B cell (primary cell): ENCODE results near the gene CCDC116. TPM values are rescaled to one million over a fixed set of nuclear protein-coding genes. Genes with fewer than 3 reads are reported as not detected.

Experiments
- ATAC-seq: fragments of 200-7000 bp; cut with Tn5 transposase; one replicate; pipeline ENCODE4 v1.10.0; 2021; ENCODE audit warnings: low read depth, mild to moderate bottlenecking, moderate number of reproducible peaks, moderate library complexity
- CTCF ChIA-PET: fragments of 350-600 bp; sonication (Branson Sonifier 250); formaldehyde crosslinking; loops from one replicate; lab custom pipeline; 2021; ENCODE audit warnings: antibody characterized with exemption, inconsistent platforms; lab: Charles Lee
- POLR2A ChIA-PET: fragments of 350-600 bp; sonication (Branson Sonifier 250); formaldehyde crosslinking; loops from one replicate; lab custom pipeline; 2021; ENCODE audit warnings: antibody characterized with exemption; lab: Charles Lee
- DNase-seq: peaks from one replicate; pipeline ENCODE4 v3.0.0; 2013
- H2AFZ ChIP-seq: 2 replicates; pipeline ENCODE4 v1.6.1; 2012; ENCODE audit warnings: mild to moderate bottlenecking, low read depth, low read length; ENCODE audit not compliant: insufficient read depth, poor library complexity, severe bottlenecking
- H3K27ac ChIP-seq, 2 donors: 1 replicate in 1 of 2; 2 replicates in 1 of 2; pipeline ENCODE4 v1.5.1; 2012 to 2013; ENCODE audit warnings: low read length in 2 of 2, mild to moderate bottlenecking in 2 of 2, moderate library complexity in 1 of 2
- H3K27me3 ChIP-seq, 4 experiments: fragments of 200-600 bp in 1 of 4; sonication (generic) in 1 of 4; replicated peaks in 1 of 4; 1 replicate in 2 of 4; 2 replicates in 2 of 4; pipeline versions ENCODE4 v1.6.1 to v1.7.0; 2013 to 2016; ENCODE audit warnings: low read length in 3 of 4, mild to moderate bottlenecking in 2 of 4, mixed read lengths in 1 of 4, moderate library complexity in 1 of 4; ENCODE audit not compliant: insufficient read depth in 4 of 4, control insufficient read depth in 3 of 4; ENCODE audit errors: control extremely low read depth in 1 of 4
- H3K36me3 ChIP-seq, 2 experiments: replicated peaks in 1 of 2; 1 replicate in 1 of 2; 2 replicates in 1 of 2; pipeline versions ENCODE4 v1.6.1 to v1.7.1; 2013; ENCODE audit warnings: low read length in 1 of 2; ENCODE audit not compliant: insufficient read depth in 2 of 2, control insufficient read depth in 1 of 2; ENCODE audit errors: control extremely low read depth in 1 of 2, extremely low read depth in 1 of 2
- H3K4me1 ChIP-seq, 2 donors: fragments of 200-600 bp in 1 of 2; sonication (generic) in 1 of 2; 1 replicate in 1 of 2; 2 replicates in 1 of 2; pipeline versions ENCODE4 v1.5.1 to v1.6.1; 2013 to 2017; ENCODE audit warnings: low read length in 2 of 2; ENCODE audit not compliant: control insufficient read depth in 2 of 2, insufficient read depth in 2 of 2
- H3K4me2 ChIP-seq: replicated peaks from 2 replicates; pipeline ENCODE3; 2012; ENCODE audit warnings: mild to moderate bottlenecking, low read depth, low read length; ENCODE audit not compliant: poor library complexity, severe bottlenecking
- H3K4me3 ChIP-seq, 5 experiments: fragments of 200-600 bp in 1 of 5; sonication (generic) in 1 of 5; 1 replicate in 3 of 5; 2 replicates in 2 of 5; pipeline versions ENCODE4 v1.5.1 to v1.7.0; 2011 to 2016; ENCODE audit warnings: low read length in 4 of 5, mild to moderate bottlenecking in 4 of 5, low read depth in 2 of 5, control low read depth in 1 of 5, moderate library complexity in 1 of 5; ENCODE audit not compliant: insufficient read depth in 1 of 5; ENCODE audit errors: control extremely low read depth in 1 of 5, extremely low read depth in 1 of 5
- H3K79me2 ChIP-seq: fragments of 200-600 bp; sonication (generic); one replicate; pipeline ENCODE4 v1.6.0; 2016; ENCODE audit warnings: low read length; ENCODE audit not compliant: control insufficient read depth, insufficient read depth
- H3K9ac ChIP-seq: fragments of 200-600 bp; sonication (generic); 2 replicates; pipeline ENCODE4 v1.6.1; 2017; ENCODE audit warnings: mild to moderate bottlenecking, low read length, moderate library complexity
- H3K9me3 ChIP-seq, 3 donors: one replicate each; pipeline versions ENCODE4 v1.6.1 to v1.7.1; 2013; ENCODE audit warnings: low read length in 2 of 3; ENCODE audit not compliant: control insufficient read depth in 2 of 3, insufficient read depth in 1 of 3; ENCODE audit errors: control extremely low read depth in 1 of 3
- H4K20me1 ChIP-seq: 2 replicates; pipeline ENCODE4 v1.6.0; 2012; ENCODE audit warnings: mild to moderate bottlenecking, low read length; ENCODE audit not compliant: insufficient read depth, control insufficient read depth, poor library complexity, severe bottlenecking
- H3K27ac Mint-ChIP-seq: one replicate; pipeline ENCODE4 v1.8.0; 2021; ENCODE audit warnings: mixed read lengths
- H3K27me3 Mint-ChIP-seq: one replicate; pipeline ENCODE4 v1.8.0; 2021; ENCODE audit warnings: mixed read lengths
- H3K4me1 Mint-ChIP-seq: one replicate; pipeline ENCODE4 v1.8.0; 2021; ENCODE audit warnings: mixed read lengths
- H3K4me3 Mint-ChIP-seq: one replicate; pipeline ENCODE4 v1.8.0; 2021; ENCODE audit warnings: mixed read lengths
- H3K9me3 Mint-ChIP-seq: one replicate; pipeline ENCODE4 v1.8.0; 2022; ENCODE audit warnings: mixed read lengths; ENCODE audit not compliant: insufficient read depth
- EZH2 ChIP-seq: IDR thresholded peaks from 2 replicates; pipeline ENCODE4 v1.6.1; 2012; ENCODE audit warnings: borderline replicate concordance, low read depth, mild to moderate bottlenecking, moderate library complexity, low read length; ENCODE audit not compliant: insufficient read depth, poor library complexity, severe bottlenecking
- WGBS: methylation state at CpG from one replicate; pipeline ENCODE4 v1.1.5; 2013; ENCODE audit warnings: missing lambda C conversion rate; ENCODE audit not compliant: insufficient coverage; 5-methylcytosine and 5-hydroxymethylcytosine counted together
- intact Hi-C: fragments of 100-400 bp; cut with micrococcal nuclease; formaldehyde crosslinking; loops from one replicate; pipeline ENCODE4 v1.10.0; 2022
- polyA plus RNA-seq: library from polyadenylated mRNA; depleted of rRNA; stranded (reverse); fragments of >200 nt; gene quantifications from 2 replicates; pipeline ENCODE4 v1.2.3, GENCODE V29; 2012
- total RNA-seq, 2 donors: library from RNA; stranded (reverse); fragments of 120-200 nt in 1 of 2; gene quantifications; 1 replicate in 1 of 2; 2 replicates in 1 of 2; pipeline versions ENCODE4 v1.2.3 to v1.2.4, GENCODE V29; 2013 to 2022
- TF ChIP-seq, protein P1 (sequence below): fragments of 200-600 bp; IDR thresholded peaks from one replicate; pipeline ENCODE4 v1.8.0; 2022; ENCODE audit warnings: antibody characterized with exemption, mild to moderate bottlenecking

The CCDC116 gene
- total and polyA plus RNA-seq, 2 donors (not counting 1 experiment from before 2014, with no cell fraction given): 0.52 to 0.55 TPM

DNA sequence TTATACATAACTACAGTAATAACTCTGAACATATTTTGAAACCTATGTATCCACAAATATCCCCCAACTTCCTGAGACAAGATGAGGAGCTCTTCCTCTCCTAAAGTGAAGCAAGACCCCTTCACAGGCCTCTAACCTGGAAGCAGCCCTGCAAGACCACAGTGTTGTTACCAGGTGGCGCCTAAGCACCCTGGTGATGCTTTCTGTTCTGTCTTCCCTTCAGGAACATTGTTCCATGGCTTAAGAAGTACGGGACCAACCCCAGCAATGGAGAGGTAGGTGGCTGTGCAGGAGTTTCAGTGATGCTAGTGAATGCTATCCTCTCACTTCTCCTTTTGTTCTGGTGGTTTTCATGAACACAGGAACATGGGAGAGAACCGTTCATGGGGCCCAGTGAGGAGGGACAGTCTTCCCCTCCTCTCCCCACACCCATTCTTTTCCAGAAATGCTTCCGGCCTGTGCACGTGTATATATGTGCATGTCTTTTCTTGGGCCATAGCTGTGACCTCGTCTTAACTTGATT is 39.6 kb downstream of the CCDC116 start:
- Histone ChIP-seq H3K9ac (no peak overlapping the region), H3K9me3 (no peaks in the 10 kb centered on the region), H3K27me3 (no peaks in the 10 kb centered on the region), H3K79me2 (peaks cover 46% of the 10 kb centered on the region), H4K20me1 (peaks cover 51% of the 10 kb centered on the region), H3K4me3 (no peak overlapping the region), H2AFZ (no peak overlapping the region), H3K4me1 (peaks cover 3% of the 10 kb centered on the region in 2 donors), H3K27ac (no peak overlapping the region), H3K36me3 (peaks cover 7 to 59% of the 10 kb centered on the region in 2 experiments), H3K4me2 (no peak overlapping the region)
- ATAC-seq (no peak), DNase-seq (no peak)
- H3K4me3 Mint-ChIP-seq: no peak overlapping the region
- TF ChIP-seq EZH2: no peak
- TF ChIP-seq, protein P1, sequence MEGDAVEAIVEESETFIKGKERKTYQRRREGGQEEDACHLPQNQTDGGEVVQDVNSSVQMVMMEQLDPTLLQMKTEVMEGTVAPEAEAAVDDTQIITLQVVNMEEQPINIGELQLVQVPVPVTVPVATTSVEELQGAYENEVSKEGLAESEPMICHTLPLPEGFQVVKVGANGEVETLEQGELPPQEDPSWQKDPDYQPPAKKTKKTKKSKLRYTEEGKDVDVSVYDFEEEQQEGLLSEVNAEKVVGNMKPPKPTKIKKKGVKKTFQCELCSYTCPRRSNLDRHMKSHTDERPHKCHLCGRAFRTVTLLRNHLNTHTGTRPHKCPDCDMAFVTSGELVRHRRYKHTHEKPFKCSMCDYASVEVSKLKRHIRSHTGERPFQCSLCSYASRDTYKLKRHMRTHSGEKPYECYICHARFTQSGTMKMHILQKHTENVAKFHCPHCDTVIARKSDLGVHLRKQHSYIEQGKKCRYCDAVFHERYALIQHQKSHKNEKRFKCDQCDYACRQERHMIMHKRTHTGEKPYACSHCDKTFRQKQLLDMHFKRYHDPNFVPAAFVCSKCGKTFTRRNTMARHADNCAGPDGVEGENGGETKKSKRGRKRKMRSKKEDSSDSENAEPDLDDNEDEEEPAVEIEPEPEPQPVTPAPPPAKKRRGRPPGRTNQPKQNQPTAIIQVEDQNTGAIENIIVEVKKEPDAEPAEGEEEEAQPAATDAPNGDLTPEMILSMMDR: no peak
- no peak overlapping the region for H3K27ac Mint-ChIP-seq
- intact Hi-C loops: no loop called here
- no peaks in the 10 kb centered on the region for H3K9me3 Mint-ChIP-seq
- H3K27me3 Mint-ChIP-seq: no peaks in the 10 kb centered on the region
- ChIA-PET CTCF (no interaction called here), POLR2A (no interaction called here)
- peaks cover 13% of the 10 kb centered on the region for H3K4me1 Mint-ChIP-seq
- 91% methylated on average over 4 of the region's 6 CpGs for WGBS

DNA sequence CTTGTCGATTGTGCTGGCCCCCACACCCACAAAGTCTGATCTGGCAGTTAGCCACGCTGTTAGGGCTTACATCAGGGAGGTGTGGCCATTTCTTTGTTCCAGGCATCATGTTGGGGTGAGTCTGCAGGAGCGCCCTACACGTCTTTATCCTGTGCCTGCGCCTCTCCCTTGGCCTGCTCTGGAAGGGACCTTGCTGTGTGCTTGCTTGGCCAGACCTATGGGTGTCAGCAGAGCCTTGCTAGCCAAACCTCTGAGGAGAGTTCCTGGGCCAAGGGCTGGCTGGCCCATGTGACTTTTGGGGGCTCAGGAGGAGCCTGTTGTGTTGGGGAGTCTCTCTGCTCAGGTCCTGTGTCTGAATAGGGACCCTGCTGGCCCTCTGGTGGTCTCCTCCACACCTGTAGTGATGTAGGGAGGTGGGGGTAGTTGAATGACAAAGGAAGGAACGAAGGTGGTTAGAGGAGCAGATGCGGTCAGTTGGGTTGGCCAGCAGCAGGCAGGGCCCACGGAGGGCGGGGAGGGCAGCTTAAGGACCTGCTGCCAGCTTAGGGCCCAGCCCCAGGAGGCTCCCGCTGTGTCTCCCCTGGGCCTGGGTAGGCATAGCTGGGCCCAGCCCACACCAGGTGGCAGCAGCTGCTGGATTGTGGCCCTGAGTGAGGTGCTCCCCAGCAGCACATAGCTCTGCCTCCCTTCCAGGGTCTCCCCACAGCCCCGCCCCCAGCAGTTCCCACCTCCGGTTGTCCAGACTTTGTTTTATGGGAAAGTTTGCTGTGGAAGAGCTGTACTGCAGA is 41.2 kb downstream of the CCDC116 start:
- no peak overlapping the region for H3K4me2 ChIP-seq
- intact Hi-C loops: no loop called here
- H3K36me3 ChIP-seq: peaks cover 7 to 61% of the 10 kb centered on the region in 2 experiments
- H3K9me3 Mint-ChIP-seq: no peaks in the 10 kb centered on the region
- no peaks in the 10 kb centered on the region for H3K27me3 ChIP-seq
- H3K4me3 Mint-ChIP-seq: no peak overlapping the region
- POLR2A ChIA-PET: no interaction called here
- H3K27ac ChIP-seq: no peak overlapping the region
- WGBS: 97% methylated on average over 10 of the region's 12 CpGs
- CTCF ChIA-PET: no interaction called here
- peaks cover 37% of the 10 kb centered on the region for H3K79me2 ChIP-seq
- no peak for ATAC-seq
- no peak overlapping the region for H3K27ac Mint-ChIP-seq
- DNase-seq: no peak
- TF ChIP-seq EZH2: no peak
- TF ChIP-seq, protein P1: no peak
- H4K20me1 ChIP-seq: peaks cover 51% of the 10 kb centered on the region
- no peaks in the 10 kb centered on the region for H3K9me3 ChIP-seq
- peaks cover 5% of the 10 kb centered on the region for H3K4me1 Mint-ChIP-seq
- H2AFZ ChIP-seq: no peak overlapping the region
- H3K9ac ChIP-seq: no peak overlapping the region
- H3K4me1 ChIP-seq: no peaks in the 10 kb centered on the region
- no peak overlapping the region for H3K4me3 ChIP-seq
- H3K27me3 Mint-ChIP-seq: no peaks in the 10 kb centered on the region
